Measurements from ENCODE around the gene IL12B.

Gene IL12B

GRCh38 chr5:159336586-159336985 is 6.3 kb upstream of the IL12B start:
- FAIRE-seq (no peak), DNase-seq (ENCODE audit: insufficient read length, low spot score) (no peak)

DNA sequence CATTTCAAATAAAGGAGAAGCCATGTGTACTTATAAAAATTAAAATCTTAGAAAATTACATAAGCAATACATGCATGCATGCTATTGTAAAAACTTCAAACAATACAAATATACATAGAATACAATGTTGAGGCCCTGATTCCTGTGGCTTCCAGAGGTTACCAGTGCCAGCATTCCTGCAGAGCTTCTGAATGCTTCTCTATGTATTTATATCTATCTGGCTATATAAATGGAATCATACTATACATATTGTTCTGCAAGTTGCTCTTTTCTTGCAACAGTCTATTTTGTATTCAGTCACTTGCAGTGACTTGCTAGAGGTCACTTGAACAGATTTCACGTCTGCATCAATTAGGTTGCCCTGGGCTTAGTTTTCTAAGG is 3.2 kb upstream of the IL12B start:
- FAIRE-seq, result no peak
- no peak for DNase-seq (ENCODE audit: insufficient read length, low spot score)

GRCh38 chr5:159332800-159333544 is 2.7 kb upstream of the IL12B start:
- FAIRE-seq, result no peak
- no peak for DNase-seq (ENCODE audit: insufficient read length, low spot score)

DNA sequence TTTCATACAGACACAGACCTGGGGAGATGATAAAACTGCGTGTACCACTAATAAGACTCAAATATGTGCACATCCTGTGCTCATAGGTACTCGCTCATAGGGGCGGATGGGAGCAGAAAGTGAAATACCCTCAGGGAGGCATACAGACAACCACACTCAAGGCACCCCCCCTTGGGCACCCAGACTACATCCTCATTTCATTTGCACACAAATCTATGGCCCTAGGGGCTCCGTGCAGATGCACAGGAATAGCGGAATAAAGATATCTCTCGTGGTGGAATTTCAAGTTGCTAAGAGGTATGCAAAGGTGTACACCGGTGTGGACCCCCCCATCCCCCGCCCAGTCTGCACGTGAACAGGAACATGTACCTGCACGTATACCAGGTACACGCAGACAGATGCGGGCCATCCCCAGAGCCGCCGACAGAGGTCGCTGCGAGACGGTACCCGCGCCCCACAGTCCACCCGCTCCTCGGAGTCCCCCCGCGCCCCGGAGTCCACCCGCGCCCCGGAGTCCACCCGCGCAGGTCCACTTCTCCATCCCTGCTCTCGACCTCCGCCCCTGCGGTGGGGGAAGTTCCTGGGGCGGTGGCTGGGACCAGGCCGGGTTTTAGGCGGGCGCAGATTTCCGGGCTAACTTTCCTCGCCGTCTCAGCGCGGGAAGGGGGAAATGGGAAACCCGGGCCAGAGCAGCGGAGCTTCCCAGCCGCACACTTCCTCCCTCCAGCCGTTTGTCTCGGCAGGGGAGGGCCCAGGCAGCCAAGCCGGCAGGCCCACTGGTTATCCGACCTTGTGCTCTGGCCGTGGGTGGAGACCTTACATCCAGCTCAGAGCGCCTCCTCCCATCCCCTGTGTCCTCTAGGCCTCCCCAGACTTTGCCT is 1.0 kb upstream of the IL12B start:
- FAIRE-seq (peak; percentile 66), DNase-seq (ENCODE audit: insufficient read length, low spot score) (peak; percentile 48)

DNA sequence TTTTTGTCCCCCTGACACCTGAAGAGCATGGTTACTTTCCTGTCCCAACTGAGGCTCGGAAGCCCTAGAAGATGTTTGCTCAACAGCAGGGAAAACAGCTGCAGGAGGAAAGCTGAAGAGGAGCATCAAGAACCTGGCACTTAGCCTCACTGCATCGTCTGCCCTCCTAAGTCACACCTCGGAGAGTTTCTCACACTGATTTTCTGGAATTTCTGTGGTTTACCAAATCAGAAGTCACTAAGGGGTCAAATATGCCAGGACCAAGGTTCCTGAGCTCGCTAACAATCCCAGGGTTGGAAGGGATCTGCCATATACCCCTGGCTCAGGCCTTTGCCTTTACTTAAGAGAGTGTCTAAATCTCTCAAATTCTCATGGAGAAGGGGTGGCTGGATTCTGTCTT is 5.3 kb downstream of the IL12B start:
- FAIRE-seq (no peak), DNase-seq (ENCODE audit: insufficient read length, low spot score) (no peak)

- DNase-seq (ENCODE audit: insufficient read length, low spot score) (no peak), FAIRE-seq (no peak)
Measured at GRCh38 chr5:159324102-159324755, 6.1 kb downstream of the IL12B start.

DNA sequence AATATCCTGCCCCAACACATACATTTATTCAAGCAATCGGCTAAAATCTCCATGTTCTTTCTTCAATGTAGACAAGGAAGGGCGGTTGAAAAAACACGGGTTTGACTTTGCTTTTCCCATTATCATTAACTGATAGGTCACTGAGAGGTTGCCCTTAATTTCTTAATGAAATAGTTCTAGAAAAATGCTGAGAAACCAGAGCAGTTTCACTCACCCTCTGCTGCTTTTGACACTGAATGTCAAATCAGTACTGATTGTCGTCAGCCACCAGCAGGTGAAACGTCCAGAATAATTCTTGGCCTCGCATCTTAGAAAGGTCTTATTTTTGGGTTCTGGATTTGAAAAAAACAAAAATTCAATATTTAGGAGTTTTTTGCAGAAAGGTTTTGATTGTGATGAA is 8.1 kb downstream of the IL12B start:
- no peak for DNase-seq (ENCODE audit: insufficient read length, low spot score)
- no peak for FAIRE-seq

GRCh38 chr5:159319832-159320231 is 10.5 kb downstream of the IL12B start:
- DNase-seq (ENCODE audit: insufficient read length, low spot score) (no peak), FAIRE-seq (no peak)

DNA sequence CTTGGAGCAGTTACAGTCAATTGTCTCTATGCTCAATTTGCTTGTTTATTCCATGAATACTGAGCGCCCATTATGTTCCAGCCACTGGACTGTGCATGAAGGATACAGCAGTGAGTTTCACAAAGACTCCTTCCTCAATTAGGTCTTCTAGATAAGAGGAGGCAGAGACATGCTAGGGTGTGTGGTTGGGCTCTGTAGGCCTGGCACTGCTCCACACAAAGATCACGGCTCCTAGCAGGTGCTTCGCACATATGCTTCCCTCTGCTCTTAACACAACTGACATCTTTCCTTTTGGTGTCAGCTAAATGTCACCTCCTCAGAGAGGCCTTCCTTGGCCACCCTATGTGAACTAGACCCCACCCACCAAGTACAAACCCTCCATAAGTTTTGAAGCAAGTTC is 10.9 kb downstream of the IL12B start:
- no peak for FAIRE-seq
- DNase-seq (ENCODE audit: insufficient read length, low spot score), result no peak

GRCh38 chr5:159318448-159318847 is 11.8 kb downstream of the IL12B start:
- DNase-seq (ENCODE audit: insufficient read length, low spot score), result no peak
- no peak for FAIRE-seq

- peak; percentile 33 for FAIRE-seq
Measured at GRCh38 chr5:159317849-159318248, 12.4 kb downstream of the IL12B start.

DNA sequence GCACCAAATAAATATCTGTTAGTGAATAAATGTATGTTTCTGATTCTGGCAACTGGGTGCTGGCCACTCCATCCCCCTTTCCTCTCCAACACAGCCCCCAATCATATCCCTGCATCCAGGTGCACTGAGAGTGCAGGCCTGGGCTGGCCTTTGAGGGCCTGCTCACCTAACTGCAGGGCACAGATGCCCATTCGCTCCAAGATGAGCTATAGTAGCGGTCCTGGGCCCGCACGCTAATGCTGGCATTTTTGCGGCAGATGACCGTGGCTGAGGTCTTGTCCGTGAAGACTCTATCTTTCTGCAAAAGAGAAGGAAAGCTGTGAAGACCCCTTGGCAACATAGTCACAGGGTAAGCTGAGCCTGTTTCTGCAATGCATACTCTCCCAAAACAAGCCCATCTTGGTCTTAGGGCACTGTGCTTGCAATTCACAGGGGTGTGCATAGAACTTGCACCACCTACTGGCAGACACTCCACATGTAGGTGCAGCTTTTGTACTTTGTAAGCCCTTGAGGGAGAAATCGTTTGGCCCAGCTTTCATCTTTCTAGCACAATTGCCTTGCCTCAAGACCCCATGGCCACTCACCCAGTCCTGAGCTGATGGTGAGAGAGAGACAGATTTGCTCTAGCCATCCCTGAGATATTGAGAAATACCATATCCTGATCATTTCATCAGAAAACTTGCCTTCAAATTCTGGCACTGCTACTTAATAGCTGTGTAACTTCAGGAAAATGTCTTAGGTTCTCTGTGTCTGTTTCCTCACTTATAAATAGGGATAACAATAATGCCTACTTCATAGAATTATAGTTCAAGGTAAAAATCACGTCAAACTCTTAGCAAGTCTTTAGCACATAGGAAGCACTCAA is 13.5 kb downstream of the IL12B start:
- no peak for FAIRE-seq
- peak; percentile 53 for DNase-seq (ENCODE audit: insufficient read length, low spot score)

More at GRCh38 chr5:159317849-159318248, 12.4 kb downstream of the IL12B start:
- DNase-seq (ENCODE audit: insufficient read length, low spot score), result no peak

- DNase-seq (ENCODE audit: insufficient read length, low spot score), result no peak
Measured at GRCh38 chr5:159313197-159313596, 17.1 kb downstream of the IL12B start.

DNA sequence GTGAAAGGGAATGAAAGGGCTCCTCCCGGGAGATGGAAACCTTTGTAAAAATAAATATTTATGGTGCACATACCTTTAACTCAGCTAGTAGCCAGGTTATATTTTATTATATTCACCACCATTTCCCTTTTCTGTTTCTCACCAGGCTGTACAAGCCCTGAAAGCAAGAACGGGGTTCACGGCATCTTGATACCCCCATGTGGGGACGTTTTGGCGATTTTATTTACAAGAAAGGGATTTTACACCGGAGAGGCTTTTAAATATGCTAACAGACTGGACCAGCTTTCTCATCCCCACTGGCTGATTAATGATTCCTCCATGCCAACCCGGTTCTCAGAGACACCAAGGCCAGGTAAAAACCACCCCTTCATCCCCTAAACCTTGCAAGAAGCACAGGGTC is 19.2 kb downstream of the IL12B start:
- FAIRE-seq, result no peak
- DNase-seq (ENCODE audit: insufficient read length, low spot score), result no peak

More at GRCh38 chr5:159313197-159313596, 17.1 kb downstream of the IL12B start:
- no peak for FAIRE-seq

DNA sequence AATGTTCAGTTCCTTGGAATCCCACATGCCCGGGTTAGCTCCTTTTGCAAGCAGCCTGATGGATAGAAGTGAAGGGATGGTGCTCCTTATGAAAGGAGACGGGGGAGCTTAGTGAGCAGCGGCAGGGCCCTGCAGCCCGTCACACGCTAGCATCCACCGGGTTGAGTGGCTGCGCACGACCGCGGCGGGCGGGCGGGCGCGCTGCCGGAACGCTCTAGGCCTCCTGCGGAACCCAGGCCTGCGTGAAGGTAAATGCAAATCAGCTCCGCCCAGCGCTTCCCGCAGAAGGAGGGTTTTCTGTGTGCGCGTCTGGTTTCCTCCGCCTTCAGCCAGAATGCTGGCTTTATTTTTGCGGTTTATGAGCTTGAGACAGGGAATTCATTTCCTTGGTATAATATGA is 19.8 kb downstream of the IL12B start:
- DNase-seq (ENCODE audit: insufficient read length, low spot score) (no peak), FAIRE-seq (no peak)

- DNase-seq (ENCODE audit: insufficient read length, low spot score) (no peak), FAIRE-seq (no peak)
Measured at GRCh38 chr5:159309689-159310433, 20.4 kb downstream of the IL12B start.

GRCh38 chr5:159304961-159305595 is 25.2 kb downstream of the IL12B start:
- FAIRE-seq (no peak), DNase-seq (ENCODE audit: insufficient read length, low spot score) (no peak)

DNA sequence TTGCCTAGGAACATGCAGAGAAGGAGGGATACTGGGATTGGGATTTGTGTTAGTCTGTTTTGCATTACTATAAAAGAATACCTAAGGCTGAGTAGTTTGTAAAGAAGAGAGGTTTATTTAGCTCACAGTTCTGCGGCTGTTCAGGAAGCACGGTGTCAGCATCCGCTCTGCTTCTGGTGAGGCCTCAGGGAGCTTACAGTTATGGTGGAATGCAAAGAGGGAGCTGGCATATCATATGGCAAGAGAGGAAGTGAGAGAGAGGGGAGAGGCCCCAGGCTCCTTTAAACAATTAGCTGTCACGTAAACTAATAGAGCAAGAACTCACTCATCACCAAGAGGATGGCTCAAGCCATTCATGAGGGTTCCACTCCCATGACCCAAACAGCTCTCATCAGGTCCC is 27.0 kb downstream of the IL12B start:
- DNase-seq (ENCODE audit: insufficient read length, low spot score), result no peak
- no peak for FAIRE-seq

All from HTR-8/SVneo (cell line).